Brain pericyte (primary cell): ENCODE measurements around the gene GPC4.

Source experiments
- DNase-seq: peaks from one replicate; pipeline ENCODE4 v3.0.0-alpha.2; 2012; ENCODE audit warnings: low read depth, low spot score

GPC4 gene

GRCh38 chrX:133415276-133416105 is at the start of gene GPC4:
Gene GPC4, minus strand, starts transcription at chrX:133415489. Its CDS starts 524 bp downstream, at chrX:133414965.
- DNase-seq: no peak

- DNase-seq: no peak
Measured at GRCh38 chrX:133461231-133461630, 45.9 kb upstream of the GPC4 start.

- DNase-seq: no peak
Measured at GRCh38 chrX:133454924-133455323, 39.6 kb upstream of the GPC4 start.

- DNase-seq: no peak
Measured at GRCh38 chrX:133454491-133454914, 39.2 kb upstream of the GPC4 start.

- no peak for DNase-seq
Measured at GRCh38 chrX:133448512-133449076, 33.3 kb upstream of the GPC4 start.

DNA sequence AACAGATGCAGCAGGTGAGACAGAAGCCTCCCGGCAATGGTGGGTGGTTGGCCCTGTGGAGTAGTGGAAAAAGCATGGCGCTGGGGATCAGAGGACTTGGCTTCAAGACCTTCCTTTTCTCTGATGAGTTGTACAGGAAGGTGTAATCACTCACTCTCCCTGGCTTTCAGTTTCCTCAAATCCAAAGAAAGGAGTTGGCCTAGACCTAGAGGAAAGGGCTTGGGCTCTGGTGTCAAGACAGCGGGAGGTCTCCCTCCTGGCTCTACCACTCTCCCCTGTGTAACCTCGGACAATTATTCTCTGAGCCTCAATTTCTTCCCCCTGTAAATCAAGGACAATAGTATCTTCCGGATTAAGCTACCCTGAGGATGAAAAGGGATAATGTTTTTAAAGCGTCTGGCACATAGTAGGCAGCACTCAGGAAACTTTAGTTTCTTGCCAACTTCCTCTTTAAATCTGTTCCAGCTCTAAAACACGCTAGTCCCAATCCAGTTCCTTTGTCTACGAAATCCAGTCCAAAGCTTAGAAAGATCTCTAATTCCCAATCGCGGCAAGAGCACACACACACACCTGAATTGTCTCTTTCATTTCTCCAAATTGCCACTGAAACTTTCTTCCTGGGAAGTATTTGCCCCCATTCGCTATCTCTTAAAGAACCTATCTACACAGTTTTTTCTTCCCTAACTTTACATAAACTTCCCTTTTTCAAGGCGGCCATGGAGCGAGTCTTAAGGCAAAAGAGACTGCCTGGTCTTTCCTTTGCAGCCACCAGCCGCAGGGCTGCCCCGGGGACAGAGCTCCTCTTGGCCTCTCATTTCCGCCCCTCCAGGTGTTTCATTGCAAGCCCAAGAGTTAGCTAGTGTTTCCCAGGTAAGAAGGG is 29.9 kb upstream of the GPC4 start:
- DNase-seq: no peak

- no peak for DNase-seq
Measured at GRCh38 chrX:133444196-133444595, 28.9 kb upstream of the GPC4 start.

- no peak for DNase-seq
Measured at GRCh38 chrX:133440797-133441163, 25.5 kb upstream of the GPC4 start.

DNA sequence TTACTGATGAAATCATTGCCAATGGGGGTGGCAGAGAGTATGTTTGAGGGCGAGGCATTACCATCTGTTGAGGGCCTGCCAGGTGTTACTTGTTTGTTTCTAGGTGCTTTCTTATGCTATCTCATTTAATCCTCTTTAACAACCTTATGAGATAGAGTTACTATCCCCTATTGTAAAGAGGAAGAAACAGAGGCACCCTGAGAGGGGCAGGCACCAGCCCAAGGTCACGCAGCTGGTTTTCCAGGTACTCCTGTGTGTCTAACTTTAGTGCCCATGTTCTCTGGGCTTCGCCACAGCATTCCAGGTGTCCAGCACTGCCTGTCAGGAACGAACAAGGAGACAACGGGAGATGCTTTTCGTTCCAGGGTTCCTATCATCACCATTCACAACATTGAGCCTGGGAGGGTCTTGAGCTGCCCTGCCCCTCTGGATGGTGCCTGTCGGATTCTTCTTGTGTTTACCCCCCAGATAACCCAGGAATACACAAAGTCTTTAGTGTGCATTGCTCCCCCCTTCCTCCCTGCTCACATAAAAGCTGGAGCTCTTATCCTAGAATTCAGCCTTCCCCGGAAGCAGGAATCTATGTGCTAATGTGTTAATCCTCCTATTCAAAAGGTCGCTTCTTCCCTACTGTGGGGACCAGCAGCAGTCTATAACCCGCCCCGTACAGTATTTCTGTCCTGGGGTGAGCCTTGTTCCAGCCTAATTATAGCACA is 24.9 kb upstream of the GPC4 start:
- DNase-seq: no peak

GRCh38 chrX:133437766-133438165 is 22.5 kb upstream of the GPC4 start:
- no peak for DNase-seq

DNA sequence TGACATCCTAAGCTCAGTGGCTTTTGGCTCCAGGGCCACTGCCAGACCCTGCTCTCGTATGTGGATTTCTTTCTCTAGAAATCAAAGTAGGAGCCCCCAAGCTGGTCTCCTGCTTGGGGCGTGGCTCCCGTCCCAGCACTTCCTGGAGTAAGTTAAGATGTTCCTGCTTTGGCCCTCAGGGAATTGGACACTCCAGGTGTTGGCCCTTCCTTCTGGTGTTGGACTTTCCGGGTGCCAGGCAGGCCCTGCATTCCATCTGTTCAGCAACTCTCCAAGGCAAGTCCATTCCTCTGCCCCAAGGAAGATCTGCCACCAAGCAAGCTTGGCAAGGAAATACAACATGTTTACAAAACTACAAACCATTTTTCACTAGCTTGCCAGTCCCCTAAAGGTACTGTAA is 22.1 kb upstream of the GPC4 start:
- DNase-seq: no peak

DNA sequence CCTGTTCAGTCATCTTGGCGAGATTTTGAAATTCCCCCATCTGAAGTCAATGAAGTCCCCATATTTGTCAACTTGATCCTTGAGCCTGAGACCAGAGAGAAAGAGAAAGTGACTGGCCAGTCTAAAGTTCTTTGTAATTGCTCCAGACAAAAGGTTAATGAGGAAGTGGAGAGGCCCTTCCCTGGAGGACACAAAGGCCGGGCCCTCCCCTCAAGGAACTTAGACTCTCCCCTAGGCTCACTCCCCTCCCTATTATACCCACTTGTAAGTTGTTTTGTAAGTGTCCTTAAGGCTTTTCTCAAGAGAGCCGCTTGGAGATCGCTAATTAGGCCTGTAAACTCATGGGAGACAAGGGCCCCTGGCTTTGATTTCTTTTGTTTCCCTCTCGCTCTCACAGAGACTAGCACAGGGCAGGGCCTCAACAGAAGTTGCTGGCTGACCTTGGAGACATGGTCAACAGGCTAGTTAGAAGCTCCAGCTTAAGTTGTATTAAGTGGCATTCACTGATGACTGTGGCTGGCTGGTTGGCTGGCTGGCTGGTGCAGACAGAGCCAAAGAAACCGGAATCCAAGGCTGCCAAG is 20.3 kb upstream of the GPC4 start:
- no peak for DNase-seq

DNA sequence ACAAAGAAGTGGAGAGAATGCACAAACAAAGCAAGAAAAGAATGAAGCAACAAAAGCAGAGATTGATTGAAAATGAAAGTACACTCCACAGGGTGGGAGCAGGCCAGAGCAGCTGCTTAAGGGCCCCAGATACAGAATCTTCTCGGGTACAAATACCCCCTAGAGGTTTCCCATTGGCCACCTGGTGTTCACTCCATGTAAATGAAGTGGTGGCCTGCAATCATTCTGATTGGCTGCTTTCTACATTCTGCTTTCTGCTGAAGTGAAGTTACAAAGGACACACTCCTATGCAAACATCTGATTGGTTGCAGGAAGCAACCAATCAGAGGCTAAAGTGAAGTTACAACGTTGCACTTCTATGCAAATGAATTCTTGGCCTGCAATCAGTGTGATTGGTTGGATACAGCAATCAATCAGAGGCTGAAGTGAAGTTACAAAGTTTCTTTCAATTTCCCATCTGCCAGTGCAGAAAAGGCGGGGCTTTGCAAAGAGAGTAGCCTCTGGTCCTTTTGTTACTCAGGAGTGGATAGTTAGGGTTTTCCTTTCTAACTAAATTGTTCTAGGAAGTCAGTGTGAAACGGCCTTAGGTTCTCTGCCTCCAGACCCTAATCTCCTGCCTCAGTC is 19.0 kb upstream of the GPC4 start:
- DNase-seq: no peak

DNA sequence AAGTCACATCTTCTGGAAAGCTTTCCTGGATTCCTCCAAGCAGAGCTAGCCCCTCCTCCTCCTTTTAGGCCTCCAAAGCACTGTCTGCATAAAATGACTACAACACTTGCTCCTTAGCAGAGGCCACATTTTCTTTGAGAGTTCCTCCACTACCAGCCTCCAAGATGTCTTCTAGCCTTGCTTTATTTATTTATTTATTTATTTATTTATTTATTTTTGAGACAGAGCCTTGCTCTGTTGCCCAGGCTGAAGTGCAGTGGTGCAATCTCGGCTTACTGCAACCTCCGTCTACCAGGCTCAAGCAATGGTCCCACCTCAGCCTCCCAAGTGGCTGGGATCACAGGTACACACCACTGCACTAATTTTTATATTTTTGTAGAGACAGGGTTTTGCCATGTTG is 4.6 kb upstream of the GPC4 start:
- no peak for DNase-seq

- no peak for DNase-seq
Measured at GRCh38 chrX:133418588-133418987, 3.3 kb upstream of the GPC4 start.

DNA sequence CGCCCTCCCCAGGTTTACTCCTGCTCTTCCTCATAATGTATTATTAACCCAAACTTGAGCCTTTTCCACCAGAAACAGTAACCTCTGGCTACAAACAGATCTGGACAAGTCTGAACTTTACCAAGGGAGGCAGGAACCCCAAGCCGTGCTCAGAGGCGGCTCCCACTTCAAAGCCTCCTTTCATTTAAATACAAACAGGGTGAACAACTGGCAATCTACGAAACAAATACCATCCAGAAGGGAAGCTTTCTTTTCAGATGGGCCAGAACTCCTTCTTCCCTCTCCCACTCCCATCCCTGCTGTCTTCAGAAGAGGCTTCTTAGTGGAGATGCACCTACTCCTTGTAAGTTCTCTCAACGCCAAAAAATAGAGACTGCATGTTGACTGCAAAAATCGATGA is 2.1 kb upstream of the GPC4 start:
- DNase-seq: no peak

DNA sequence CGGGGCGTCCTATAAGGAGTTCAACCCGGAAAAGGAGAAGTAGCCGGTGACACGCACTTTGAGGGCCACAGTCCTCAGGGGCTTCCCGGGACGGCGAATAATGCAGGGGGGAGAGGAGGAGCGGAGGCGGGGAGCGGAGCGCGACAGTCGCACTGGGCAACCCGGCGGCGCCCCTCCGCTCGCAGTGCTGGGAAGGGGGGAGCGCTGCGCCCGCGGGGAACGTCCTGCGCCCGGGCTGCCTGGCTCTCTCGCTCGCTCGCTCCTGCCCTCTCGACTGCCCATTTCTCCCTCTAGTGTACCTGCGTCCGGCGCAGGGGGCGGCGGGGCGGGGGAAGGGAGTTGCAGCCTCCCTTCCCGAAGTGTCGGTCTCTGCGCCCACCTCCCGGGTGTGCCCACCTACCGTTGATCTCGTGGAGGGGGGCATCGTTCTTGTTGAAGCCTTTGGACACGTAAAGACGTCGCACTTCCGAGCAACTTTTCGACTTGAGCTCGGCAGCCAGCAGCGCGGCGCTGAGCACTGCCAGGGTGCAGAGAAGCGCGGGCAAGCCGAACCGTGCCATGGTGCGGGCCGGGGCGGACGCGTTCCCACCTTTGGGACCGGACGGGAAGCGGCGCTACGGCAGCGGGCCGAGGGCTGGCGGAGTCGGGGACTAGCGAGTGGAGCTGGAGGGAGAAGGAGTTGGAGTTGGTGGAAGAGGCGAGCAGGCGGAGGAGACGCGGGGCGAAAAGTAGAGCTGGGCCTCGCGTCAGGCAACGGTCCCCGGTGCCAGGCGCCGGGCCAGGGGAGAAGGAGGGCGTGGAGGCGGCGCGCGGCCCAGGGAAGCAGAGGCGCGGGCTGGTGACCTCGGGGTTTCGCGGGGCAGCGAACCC is 648 bp downstream of the GPC4 start:
- DNase-seq: no peak

DNA sequence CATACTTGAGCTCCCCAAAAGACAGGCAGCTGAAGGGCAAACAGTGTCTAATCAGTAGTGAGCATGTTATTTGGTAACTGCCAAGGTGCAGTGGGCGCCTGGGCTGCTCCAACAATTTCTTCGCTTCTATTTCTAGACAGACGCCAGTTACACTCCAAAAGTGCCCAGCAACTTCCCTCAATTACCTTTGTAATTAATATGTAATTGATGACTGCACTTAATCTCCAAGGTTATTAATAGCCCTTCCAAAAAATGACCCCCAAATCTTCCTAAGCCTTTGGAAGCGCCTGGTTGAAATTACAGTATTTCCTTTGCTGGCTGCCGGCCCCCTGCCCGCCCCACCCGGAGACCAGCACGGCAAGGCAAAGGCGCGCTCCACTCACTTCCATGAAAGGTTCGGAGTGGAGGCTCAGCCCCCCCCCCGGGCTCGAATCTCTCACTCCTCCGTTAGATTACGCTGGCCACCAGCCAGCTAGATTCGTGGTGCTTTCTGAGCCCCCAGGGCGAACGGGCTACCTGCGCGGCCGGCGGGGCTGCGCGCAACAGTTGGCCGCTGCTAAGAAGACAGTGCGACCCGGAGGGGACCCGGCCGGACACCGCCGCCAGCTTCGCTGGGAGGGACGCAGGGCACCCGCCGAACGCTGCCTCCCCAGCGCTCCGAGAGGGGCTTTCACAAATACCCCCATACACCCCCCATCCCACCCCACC is 1.9 kb downstream of the GPC4 start:
- no peak for DNase-seq

DNA sequence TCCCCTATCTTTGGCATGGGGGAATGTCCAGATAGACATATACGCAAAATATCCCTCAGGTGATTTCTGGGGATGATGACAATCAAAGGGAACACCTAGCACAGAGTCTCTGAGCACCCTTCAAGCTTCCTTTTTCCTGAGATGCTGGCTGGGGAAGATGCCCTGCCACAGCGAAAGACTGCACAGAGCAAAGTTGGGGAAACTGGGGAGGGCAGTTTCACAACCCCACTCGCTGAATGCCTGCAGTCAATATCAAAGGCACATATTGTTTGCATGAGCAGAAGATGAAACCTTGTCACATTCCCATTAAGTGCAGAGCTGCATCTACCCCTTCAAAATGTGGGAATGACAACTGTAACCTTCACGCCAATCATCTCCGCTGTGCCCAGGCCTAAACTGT is 2.6 kb downstream of the GPC4 start:
- no peak for DNase-seq
